IPS-15b (cell line): ENCODE measurements around the gene SIK3.
"Not testable (repeated sequence)": the region's sequence is repeated elsewhere in the genome, so short reads cannot be mapped to it uniquely, and the experiment has no call there.

Experiments
- H3K27me3 ChIP-seq: one replicate; pipeline ENCODE4 v1.6.1; 2013; ENCODE audit warnings: low read length; ENCODE audit not compliant: control insufficient read depth, insufficient read depth
- H3K36me3 ChIP-seq: one replicate; pipeline ENCODE4 v1.6.1; 2013; ENCODE audit warnings: low read length; ENCODE audit not compliant: control insufficient read depth, insufficient read depth
- H3K4me1 ChIP-seq: one replicate; pipeline ENCODE4 v1.6.1; 2013; ENCODE audit warnings: mild to moderate bottlenecking, low read length; ENCODE audit not compliant: control insufficient read depth, insufficient read depth
- H3K4me3 ChIP-seq: one replicate; pipeline ENCODE4 v1.5.1; 2013; ENCODE audit warnings: low read depth, low read length
- H3K9ac ChIP-seq: one replicate; pipeline ENCODE4 v1.6.1; 2013; ENCODE audit warnings: low read depth, mild to moderate bottlenecking, low read length
- H3K9me3 ChIP-seq: one replicate; pipeline ENCODE4 v1.6.1; 2013; ENCODE audit warnings: mild to moderate bottlenecking, low read length; ENCODE audit not compliant: control insufficient read depth, insufficient read depth

The SIK3 gene

DNA sequence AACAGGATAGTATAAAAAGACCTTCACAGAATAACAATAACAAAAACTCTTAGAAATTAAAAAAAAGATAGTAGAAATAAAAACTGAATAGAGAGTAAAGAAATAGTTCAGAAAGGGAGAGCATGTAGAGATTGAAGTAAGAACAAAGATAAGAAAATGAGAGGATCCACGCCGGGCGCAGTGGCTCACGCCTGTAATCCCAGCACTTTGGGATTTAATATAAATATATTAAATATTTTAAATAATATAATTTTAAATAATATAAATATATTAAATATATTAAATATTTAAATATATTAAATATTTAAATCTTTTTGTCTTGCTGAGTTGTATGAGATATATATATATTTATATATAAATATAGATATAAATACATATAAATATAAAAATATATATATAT, 286.1 kb downstream of the SIK3 start:
- Histone ChIP-seq H3K4me1 (no peaks in the 10 kb centered on the region), H3K9me3 (no peaks in the 10 kb centered on the region), H3K9ac (no peak overlapping the region), H3K27me3 (no peaks in the 10 kb centered on the region), H3K4me3 (no peak overlapping the region), H3K36me3 (no peaks in the 10 kb centered on the region)

DNA sequence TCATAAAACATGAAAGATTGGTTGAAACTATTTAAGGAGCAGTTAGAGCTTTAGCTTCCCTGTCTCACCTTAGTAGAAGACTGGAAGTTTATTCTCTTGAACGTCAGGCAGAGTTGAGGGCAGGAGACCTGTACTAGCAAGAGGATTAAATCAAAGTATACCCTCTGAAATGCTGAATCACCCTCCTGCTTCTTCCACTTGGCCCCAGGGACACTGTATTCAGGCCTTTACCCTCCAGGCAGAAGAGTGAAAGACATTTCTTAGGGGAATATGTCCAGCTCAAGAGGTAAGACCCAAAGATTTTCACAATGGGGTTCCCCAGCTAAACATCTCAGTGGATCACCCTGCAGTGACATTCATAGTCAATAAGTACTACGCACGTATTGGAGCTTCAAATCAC, 287.0 kb downstream of the SIK3 start:
- H3K4me3 ChIP-seq = no peak overlapping the region
- H3K27me3 ChIP-seq = no peaks in the 10 kb centered on the region
- H3K4me1 ChIP-seq = no peaks in the 10 kb centered on the region
- no peak overlapping the region for H3K9ac ChIP-seq
- no peaks in the 10 kb centered on the region for H3K36me3 ChIP-seq
- H3K9me3 ChIP-seq = no peaks in the 10 kb centered on the region

DNA sequence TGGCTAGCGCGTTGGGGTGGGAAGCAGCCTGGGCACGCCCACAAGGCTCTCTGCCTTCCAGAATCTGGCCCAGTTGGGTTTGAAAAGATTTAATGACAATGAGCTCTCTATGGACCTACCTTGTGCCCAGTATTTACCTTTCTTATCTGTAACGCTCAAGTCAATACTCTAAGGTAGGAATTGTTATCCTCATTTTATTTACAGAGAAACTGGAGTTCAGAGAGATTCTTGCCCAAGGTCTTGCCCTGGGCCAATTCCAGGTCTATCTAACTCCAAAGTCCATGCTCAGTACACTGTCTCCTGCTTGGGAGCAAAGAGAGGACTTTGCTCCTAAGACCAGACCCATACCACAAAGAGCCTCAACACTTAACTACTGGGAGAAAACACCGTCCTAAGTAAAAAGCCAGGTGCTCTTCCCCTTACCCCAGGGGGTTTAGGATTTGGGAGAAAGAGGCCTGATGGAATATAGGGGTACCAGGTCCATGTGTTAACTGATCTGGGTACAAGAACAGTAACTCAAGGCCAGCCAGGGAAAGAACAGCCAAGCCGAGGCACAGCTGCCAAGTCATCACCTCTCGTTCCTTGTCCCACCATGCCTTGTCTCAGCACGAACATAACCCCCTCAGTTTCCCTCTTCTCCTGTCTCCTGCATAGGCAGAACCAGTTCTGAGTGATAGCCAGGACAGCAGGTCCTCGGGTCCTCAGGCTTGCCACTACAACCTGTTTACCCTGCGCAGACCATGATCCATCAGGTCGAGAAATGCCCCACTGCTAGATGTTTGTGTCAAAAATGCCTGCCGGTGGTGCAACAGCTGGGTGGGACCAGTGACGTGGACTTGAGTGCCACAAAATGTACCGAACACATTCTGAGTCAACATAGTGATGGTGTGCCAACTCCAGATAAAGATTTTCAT, 289.7 kb downstream of the SIK3 start:
- no peak overlapping the region for H3K9ac ChIP-seq
- no peaks in the 10 kb centered on the region for H3K4me1 ChIP-seq

DNA sequence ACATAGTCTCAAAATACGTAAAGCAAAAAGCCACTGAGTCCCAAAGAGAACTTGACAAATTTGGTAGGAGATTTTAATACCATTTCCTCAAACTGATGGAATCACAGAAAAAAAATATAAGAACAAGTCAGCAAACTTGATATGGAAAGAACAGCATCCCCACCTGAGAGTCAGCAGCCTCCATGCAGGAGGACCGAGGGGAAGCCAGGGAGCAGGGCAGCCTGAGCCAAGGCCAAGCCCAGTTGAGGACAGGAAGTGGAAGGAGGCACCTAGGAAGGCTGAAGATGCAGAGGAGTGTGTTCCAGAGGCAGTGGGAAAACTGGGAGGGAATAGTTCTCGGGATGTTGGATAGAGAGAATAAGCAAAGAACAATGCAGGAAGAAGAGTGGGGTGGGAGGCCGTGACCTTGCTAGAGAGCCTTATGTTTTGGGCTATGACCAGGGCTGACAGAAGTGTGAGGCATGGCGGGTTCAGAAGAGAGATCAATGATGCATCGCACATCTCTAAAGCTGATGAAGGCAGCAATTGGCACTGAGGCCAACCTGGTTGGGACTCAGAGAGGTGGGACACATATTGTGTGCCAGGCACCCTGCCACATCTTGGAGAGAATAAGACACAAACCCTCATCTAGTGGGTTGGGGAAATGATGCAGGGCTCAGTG, 290.5 kb downstream of the SIK3 start:
- H3K9me3 ChIP-seq = no peaks in the 10 kb centered on the region
- H3K4me1 ChIP-seq = no peaks in the 10 kb centered on the region
- no peaks in the 10 kb centered on the region for H3K36me3 ChIP-seq
- no peak overlapping the region for H3K9ac ChIP-seq
- no peaks in the 10 kb centered on the region for H3K27me3 ChIP-seq
- no peak overlapping the region for H3K4me3 ChIP-seq

More for the DNA sequence above, 289.7 kb downstream of the SIK3 start:
- no peaks in the 10 kb centered on the region for H3K27me3 ChIP-seq
- no peak overlapping the region for H3K4me3 ChIP-seq
- no peaks in the 10 kb centered on the region for H3K36me3 ChIP-seq
- H3K9me3 ChIP-seq = no peaks in the 10 kb centered on the region

DNA sequence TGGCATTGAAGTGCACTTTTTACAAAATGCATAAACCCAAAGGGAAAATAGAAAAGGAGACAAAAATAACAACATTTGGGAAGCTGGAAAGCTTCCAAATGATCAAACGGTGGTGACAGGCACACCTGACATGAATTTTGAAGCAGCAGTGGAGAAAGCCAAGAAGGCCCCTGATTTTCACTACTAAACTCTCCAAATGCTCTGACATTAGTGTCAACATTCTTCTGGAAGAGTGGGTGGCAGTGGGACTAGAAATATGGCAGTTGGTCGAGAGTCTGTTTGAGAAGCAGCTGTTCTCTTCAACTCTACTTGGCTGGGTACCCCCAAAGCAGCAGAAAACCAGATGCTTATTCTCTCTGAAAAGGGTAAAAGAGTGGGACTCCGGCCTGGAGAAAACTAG, 294.2 kb downstream of the SIK3 start:
- no peaks in the 10 kb centered on the region for H3K9me3 ChIP-seq
- H3K27me3 ChIP-seq = peaks cover 2% of the 10 kb centered on the region

DNA sequence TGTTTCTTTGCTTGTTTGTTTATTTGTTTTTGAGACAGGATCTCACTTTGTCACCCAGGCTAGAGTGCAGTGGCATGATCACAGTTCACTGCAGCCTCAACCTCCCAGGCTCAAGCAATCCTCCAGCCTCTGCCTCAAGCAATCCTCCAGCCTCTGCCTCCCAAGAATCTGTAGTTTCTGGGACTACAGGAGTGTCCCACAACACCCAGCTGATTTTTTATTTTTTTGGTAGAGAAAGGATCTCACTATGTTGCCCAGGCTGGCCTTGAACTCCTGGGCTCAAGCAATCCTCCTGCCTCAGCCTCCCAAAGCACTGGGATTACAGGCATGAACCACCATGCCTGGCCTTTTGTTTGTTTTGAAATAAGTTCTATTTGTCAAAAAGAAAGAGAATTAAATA, 296.6 kb downstream of the SIK3 start:
- H3K36me3 ChIP-seq, H3K27me3 ChIP-seq, H3K4me1 ChIP-seq, H3K9me3 ChIP-seq, H3K9ac ChIP-seq, H3K4me3 ChIP-seq: not testable (repeated sequence)

More for the DNA sequence above, 294.2 kb downstream of the SIK3 start:
- H3K4me1 ChIP-seq = no peaks in the 10 kb centered on the region
- no peaks in the 10 kb centered on the region for H3K36me3 ChIP-seq
- H3K9ac ChIP-seq = no peak overlapping the region
- no peak overlapping the region for H3K4me3 ChIP-seq

DNA sequence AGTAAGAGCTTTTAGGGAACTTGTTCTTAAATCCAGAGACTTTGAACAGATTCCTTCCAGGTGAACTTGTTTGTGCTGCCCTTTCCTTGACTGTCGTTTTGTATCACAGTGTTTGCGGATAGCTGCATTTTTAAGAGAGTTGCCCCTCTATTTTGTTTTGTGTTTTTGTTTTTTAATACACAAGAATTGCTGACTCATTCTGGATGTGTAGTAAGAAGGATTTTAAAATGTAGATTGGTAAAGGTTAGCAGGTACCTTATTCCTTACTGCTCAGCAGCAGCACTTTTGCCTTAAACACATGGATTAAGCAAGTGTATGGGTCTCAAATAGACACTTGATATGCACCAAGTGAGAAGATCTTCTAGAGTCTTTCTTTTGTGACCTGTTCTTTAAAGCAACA, 297.6 kb downstream of the SIK3 start:
- Histone ChIP-seq H3K36me3 (no peaks in the 10 kb centered on the region), H3K27me3 (peaks cover 2% of the 10 kb centered on the region), H3K4me1 (no peaks in the 10 kb centered on the region), H3K4me3 (no peak overlapping the region), H3K9ac (no peak overlapping the region), H3K9me3 (no peaks in the 10 kb centered on the region)

DNA sequence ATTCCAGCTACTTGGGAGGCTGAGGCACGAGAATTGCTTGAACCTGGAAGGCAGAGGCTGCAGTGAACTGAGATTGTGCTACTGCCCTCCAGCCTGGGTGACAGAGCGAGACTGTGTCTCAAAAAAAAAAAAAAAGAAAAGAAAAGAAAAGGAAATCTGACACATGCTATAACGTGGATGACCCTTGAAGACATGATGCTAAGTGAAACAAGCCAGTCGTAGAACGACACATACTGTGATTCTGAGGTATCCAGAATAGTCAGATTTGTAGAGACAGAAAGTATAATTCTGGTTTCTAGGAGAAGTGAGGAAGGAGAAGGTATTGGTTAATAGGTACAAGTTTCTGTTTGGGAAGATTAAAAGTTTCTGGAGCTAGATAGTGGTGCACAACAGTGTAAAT, 299.9 kb downstream of the SIK3 start:
- H3K36me3 ChIP-seq = no peaks in the 10 kb centered on the region
- no peak overlapping the region for H3K4me3 ChIP-seq
- no peak overlapping the region for H3K9ac ChIP-seq

DNA sequence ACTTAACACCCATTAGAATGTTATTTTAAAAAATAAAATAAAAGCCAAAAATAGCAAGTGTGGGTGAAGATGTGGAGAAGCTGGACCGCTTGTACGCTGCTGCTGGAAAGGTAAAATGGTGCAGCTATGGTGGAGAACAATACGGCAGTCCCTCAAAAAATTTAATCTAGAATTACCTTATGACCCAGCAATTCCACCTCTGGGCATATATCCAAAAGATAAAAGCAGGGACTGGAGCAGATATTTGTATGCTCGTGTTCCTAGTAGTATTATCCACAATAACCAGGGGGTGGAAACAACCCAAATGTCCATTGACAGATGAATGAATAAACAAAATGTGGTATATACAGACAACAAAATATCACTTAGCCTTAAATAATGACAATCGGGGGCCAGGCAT, 300.4 kb downstream of the SIK3 start:
- Histone ChIP-seq H3K4me1 (peaks cover under 1% of the 10 kb centered on the region), H3K36me3 (no peaks in the 10 kb centered on the region), H3K9ac (no peak overlapping the region), H3K4me3 (no peak overlapping the region), H3K9me3 (no peaks in the 10 kb centered on the region), H3K27me3 (peaks cover 2% of the 10 kb centered on the region)

More for the DNA sequence above, 299.9 kb downstream of the SIK3 start:
- no peaks in the 10 kb centered on the region for H3K9me3 ChIP-seq
- peaks cover 2% of the 10 kb centered on the region for H3K27me3 ChIP-seq
- H3K4me1 ChIP-seq = no peaks in the 10 kb centered on the region

DNA sequence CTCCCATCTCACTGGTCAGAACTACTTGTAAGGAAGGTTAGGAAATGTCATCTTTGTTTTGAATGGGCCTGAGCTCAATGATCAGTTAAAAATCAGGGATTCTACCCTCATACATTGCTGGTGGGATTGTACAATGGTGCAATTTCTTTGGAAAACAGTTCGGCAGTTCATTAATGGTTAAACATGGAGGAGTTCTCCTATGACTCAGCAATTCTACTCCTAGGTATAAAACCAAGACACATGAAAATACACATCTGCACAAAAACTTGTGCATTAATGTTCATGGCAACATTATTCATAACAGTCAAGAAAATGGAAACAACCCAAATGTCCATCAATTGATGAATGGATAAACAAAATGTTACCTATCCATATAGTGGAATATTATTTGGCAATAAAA, 301.7 kb downstream of the SIK3 start:
- Histone ChIP-seq H3K4me3 (no peak overlapping the region), H3K9me3 (no peaks in the 10 kb centered on the region), H3K36me3 (no peaks in the 10 kb centered on the region), H3K9ac (no peak overlapping the region), H3K4me1 (peaks cover 3% of the 10 kb centered on the region), H3K27me3 (no peaks in the 10 kb centered on the region)

DNA sequence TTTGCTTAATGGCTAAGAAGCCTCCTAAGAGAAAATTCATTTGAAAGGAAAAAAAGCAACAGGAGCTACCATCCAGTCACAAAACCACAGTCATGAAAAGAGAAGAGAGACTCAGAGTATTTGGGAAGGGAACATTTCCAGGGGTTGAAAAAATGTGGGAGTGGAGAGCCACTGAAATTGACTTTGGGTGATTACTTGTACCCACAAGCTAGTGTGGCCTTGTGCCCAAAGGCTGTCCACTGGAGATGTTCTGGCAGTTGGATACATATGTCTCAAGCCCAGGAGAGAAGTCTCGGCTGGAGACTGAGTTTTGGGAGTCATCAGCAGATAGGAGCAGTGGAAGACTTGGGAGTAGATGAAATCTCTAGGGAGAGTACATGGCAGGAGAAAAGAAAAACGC, 303.4 kb downstream of the SIK3 start:
- Histone ChIP-seq H3K36me3 (no peaks in the 10 kb centered on the region), H3K4me3 (no peak overlapping the region), H3K9me3 (no peaks in the 10 kb centered on the region), H3K27me3 (peaks cover 9% of the 10 kb centered on the region), H3K4me1 (peaks cover 5% of the 10 kb centered on the region), H3K9ac (no peak overlapping the region)

DNA sequence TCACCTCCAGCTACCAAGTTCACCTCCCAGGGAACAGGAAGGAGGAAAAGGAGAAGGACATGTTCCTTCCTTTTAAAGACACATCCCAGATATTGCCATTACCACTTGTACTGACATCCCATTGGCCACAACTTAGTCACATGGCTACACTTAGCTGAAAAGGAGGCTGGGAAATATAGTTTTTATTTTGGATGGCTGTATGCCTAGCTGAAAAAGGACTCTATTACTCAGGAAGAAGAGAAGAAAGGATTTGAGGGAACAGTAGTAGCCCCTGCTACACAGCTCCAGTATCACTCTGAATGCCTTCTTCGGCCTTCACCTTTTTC, 304.5 kb downstream of the SIK3 start:
- peaks cover 5% of the 10 kb centered on the region for H3K4me1 ChIP-seq
- H3K9me3 ChIP-seq = no peaks in the 10 kb centered on the region
- peaks cover 19% of the 10 kb centered on the region for H3K27me3 ChIP-seq
- H3K36me3 ChIP-seq = no peaks in the 10 kb centered on the region
- no peak overlapping the region for H3K9ac ChIP-seq
- no peak overlapping the region for H3K4me3 ChIP-seq
